GM18526 (cell line): ENCODE results near the gene MMP26.

ENCODE experiments used
- POLR2A ChIP-seq: IDR thresholded peaks from 3 replicates; pipeline ENCODE4 v1.6.1; 2011; ENCODE audit not compliant: insufficient read length; ENCODE audit errors: extremely low read depth

Gene MMP26

GRCh38 chr11:4699697-4700435 is 4.7 kb upstream of the MMP26 start:
- no peak for TF ChIP-seq POLR2A

- no peak for TF ChIP-seq POLR2A
Measured at GRCh38 chr11:4700436-4700820, 4.2 kb upstream of the MMP26 start.

- TF ChIP-seq POLR2A: no peak
Measured at GRCh38 chr11:4704790-4705334, 278 bp downstream of the MMP26 start.

DNA sequence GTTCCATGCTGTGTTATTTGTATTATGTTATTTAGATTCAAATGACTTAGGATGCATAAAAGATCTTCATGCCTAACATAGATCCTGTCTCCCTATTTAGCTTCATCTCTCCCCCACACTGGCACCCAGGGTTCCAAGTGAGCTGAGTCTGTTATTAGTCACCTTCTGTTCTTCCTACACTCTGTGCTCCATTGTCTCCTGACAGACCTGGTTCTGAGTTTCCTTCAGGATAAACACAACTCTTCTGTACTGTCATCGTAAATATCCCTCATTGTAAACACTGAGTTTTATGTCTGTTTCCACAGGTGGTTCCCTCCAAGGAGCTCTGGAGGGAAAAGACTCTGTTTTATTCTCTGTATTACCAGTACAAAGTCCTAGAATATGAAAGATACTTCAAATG is 8.7 kb downstream of the MMP26 start:
- TF ChIP-seq POLR2A: no peak

- TF ChIP-seq POLR2A: no peak
Measured at GRCh38 chr11:4714300-4714699, 9.7 kb downstream of the MMP26 start.

- TF ChIP-seq POLR2A: no peak
Measured at GRCh38 chr11:4727171-4727570, 22.6 kb downstream of the MMP26 start.

GRCh38 chr11:4740735-4741134 is 36.2 kb downstream of the MMP26 start:
- TF ChIP-seq POLR2A: no peak

GRCh38 chr11:4748438-4748837 is 43.9 kb downstream of the MMP26 start:
- no peak for TF ChIP-seq POLR2A

GRCh38 chr11:4751201-4751600 is 46.6 kb downstream of the MMP26 start:
- TF ChIP-seq POLR2A: no peak
